ENCODE measurements around the gene RETN.

The RETN gene

GRCh38 chr19:7661744-7662538 lies 6.9 kb upstream of the RETN start:
- no peak for DNase-seq

- no peak for DNase-seq
These were observed 6.2 kb upstream of the RETN start for GRCh38 chr19:7662657-7663056.

GRCh38 chr19:7663706-7664105 lies 5.1 kb upstream of the RETN start:
- no peak for DNase-seq

GRCh38 chr19:7665076-7665475 lies 3.8 kb upstream of the RETN start:
- DNase-seq = no peak

- DNase-seq = no peak
These were observed 792 bp downstream of the RETN start for GRCh38 chr19:7669641-7670040.

- peak; percentile 26 to 55 for DNase-seq
These were observed 1.4 kb downstream of the RETN start for GRCh38 chr19:7670150-7670783.

- DNase-seq = no peak
These were observed 1.9 kb downstream of the RETN start for GRCh38 chr19:7670790-7671189.

- DNase-seq = no peak
These were observed 3.7 kb downstream of the RETN start for GRCh38 chr19:7672522-7672921.

GRCh38 chr19:7674010-7675005 lies 5.5 kb downstream of the RETN start:
- peak; percentile 43 to 78 for DNase-seq

GRCh38 chr19:7676376-7676775 lies 7.5 kb downstream of the RETN start:
- peak in 1 of 2 donors; percentile 43 for DNase-seq

GRCh38 chr19:7676854-7677253 lies 8.0 kb downstream of the RETN start, which contains the start of gene MCEMP1:
MCEMP1 (plus strand) TSS chr19:7677090; CDS start chr19:7677121, 31 bp downstream.
- no peak for DNase-seq

- peak in 1 of 2 donors; percentile 42 for DNase-seq
These were observed 8.9 kb downstream of the RETN start for GRCh38 chr19:7677669-7678311.

GRCh38 chr19:7678971-7679751 lies 10.3 kb downstream of the RETN start:
- DNase-seq = peak; percentile 81 to 84

GRCh38 chr19:7679771-7680605 lies 11.1 kb downstream of the RETN start:
- no peak for DNase-seq

GRCh38 chr19:7680606-7681339 lies 11.9 kb downstream of the RETN start, which contains the start of gene TRAPPC5:
TRAPPC5 (plus strand) TSS chr19:7680833; CDS start chr19:7682254, 1,421 bp downstream.
- peak; percentile 88 to 90 for DNase-seq

GRCh38 chr19:7681340-7682174 lies 12.7 kb downstream of the RETN start:
- DNase-seq = peak; percentile 90

- no peak for DNase-seq
These were observed 13.5 kb downstream of the RETN start for GRCh38 chr19:7682175-7682855.
